Measurements from ENCODE around the gene FZR1. TPM values are rescaled to one million over a fixed set of nuclear protein-coding genes. Genes with fewer than 3 reads are reported as not detected.
A peak's percentile ranks its signal among the peaks of the same experiment; 100 is the strongest.

The FZR1 gene
- polyA plus RNA-seq (2011; rRNA removed) (21.2 and 31.3 TPM in 2 replicates), polyA minus RNA-seq (2011; rRNA and poly(A)+ RNA removed) (16.5 and 28.0 TPM in 2 replicates)

DNA sequence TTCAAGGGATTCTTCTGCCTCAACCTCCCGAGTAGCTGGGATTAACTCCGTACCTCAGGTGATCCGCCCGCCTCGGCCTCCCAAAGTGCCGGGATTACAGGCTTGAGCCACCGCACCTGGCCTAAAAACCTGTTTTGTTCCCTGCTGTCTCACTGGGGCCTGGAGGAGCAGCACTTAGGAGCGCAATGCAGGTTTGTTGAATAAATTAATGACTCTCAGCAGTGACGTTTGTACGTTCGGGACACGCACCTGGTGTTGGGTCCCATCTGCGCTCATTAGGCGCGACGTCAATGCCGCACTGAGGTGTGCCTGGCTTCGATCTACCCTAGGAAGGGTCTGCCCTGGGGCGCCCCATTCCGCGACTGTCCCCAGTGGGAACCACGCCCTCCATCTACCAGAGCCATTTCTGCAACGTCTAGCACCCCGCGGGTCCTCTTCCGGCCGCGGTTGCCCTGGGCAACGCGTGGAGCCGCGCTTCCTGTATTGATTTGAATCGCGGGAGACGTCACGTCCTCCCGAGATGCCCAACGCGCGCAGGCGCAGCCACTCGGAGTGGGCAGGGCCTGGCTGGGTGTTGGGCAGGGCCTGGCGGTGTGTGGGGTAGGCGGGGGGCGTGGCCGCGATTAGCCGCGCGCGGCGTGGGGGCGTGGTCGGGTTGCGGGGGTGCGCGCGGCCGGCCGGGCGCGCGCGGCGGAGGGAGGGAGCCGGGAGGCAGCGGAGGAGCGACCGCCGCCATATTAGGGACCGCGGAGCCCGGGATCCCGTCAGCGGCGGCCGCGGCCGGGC lies at the start of gene FZR1:
Gene FZR1 (plus strand): TSS at position 714 of the 786 bp plus-strand sequence. CDS start 16,679 bp downstream, outside the sequence.
- Histone ChIP-seq H3K27ac (ENCODE audit: low read depth, low read length) (no peak within 1 kb of the TSS), H3K4me3 (ENCODE audit: low read depth, low read length) (peak within 1 kb of the TSS; percentile 89), H3K9me3 (ENCODE audit: control insufficient read depth, insufficient read depth, low read length) (no peaks in the 10 kb centered on the region; the same call in 1 of the 2 replicates), H3K27me3 (ENCODE audit: control insufficient read depth, insufficient read depth, low read length) (no peaks in the 10 kb centered on the region)
- ChIA-PET POLR2A (interaction anchor here (0.6 to 0.9 kb wide), 2 partner anchors 27 to 76 kb away, joined by 3 read pairs; no protein-coding TSS in a partner anchor), CTCF (interaction anchor here (0.6 to 1.4 kb wide), 2 partner anchors 20 to 21 kb away, joined by 3 to 4 read pairs; no protein-coding TSS in a partner anchor)
- TF ChIP-seq, protein P1, sequence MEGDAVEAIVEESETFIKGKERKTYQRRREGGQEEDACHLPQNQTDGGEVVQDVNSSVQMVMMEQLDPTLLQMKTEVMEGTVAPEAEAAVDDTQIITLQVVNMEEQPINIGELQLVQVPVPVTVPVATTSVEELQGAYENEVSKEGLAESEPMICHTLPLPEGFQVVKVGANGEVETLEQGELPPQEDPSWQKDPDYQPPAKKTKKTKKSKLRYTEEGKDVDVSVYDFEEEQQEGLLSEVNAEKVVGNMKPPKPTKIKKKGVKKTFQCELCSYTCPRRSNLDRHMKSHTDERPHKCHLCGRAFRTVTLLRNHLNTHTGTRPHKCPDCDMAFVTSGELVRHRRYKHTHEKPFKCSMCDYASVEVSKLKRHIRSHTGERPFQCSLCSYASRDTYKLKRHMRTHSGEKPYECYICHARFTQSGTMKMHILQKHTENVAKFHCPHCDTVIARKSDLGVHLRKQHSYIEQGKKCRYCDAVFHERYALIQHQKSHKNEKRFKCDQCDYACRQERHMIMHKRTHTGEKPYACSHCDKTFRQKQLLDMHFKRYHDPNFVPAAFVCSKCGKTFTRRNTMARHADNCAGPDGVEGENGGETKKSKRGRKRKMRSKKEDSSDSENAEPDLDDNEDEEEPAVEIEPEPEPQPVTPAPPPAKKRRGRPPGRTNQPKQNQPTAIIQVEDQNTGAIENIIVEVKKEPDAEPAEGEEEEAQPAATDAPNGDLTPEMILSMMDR (IDR thresholded peaks at IDR 0.05; ENCODE audit: low read depth, low read length), result no peak
- peak; percentile 95 for DNase-seq (ENCODE audit: low read depth, low spot score)

DNA sequence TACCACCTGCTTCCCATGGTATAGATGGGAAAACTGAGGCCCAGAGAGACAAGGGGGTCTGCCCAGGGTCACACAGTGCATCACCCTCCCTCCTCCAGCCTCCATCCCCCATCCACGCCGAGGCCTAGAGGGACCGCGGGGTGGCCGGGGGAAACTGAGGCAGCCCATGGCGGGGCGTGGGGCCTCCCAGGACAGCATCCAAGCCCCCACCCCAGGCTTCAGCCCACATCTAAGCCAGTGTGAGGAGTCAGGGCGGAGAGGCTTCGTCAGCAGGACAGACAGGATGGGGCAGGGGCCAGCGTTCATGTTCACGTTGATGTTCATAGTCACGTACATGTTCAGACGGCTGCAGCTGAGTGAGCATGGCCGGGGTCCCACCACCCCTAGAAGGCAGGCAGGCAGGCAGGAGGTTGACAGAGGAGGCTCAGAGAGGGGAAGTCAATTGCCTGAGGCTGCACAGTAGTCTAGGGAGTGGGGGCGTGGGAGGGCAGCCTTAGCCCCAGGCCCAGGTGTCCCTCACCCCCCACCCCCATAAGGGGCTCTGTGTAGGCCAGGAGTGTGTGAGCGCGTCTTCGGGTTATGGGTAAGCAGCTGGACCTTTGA lies 49.1 kb upstream of the FZR1 start:
- H3K27me3 ChIP-seq (ENCODE audit: control insufficient read depth, insufficient read depth, low read length), result no peaks in the 10 kb centered on the region
- no peak for DNase-seq (ENCODE audit: low read depth, low spot score)
- ChIA-PET POLR2A (no interaction called here), CTCF (no interaction called here)
- H3K9me3 ChIP-seq (ENCODE audit: control insufficient read depth, insufficient read depth, low read length), result no peaks in the 10 kb centered on the region; the same call in 1 of the 2 replicates
- H3K4me3 ChIP-seq (ENCODE audit: low read depth, low read length), result no peak overlapping the region
- H3K27ac ChIP-seq (ENCODE audit: low read depth, low read length), result peak overlapping the region; percentile 21
- TF ChIP-seq, protein P1 (IDR thresholded peaks at IDR 0.05; ENCODE audit: low read depth, low read length), result no peak

DNA sequence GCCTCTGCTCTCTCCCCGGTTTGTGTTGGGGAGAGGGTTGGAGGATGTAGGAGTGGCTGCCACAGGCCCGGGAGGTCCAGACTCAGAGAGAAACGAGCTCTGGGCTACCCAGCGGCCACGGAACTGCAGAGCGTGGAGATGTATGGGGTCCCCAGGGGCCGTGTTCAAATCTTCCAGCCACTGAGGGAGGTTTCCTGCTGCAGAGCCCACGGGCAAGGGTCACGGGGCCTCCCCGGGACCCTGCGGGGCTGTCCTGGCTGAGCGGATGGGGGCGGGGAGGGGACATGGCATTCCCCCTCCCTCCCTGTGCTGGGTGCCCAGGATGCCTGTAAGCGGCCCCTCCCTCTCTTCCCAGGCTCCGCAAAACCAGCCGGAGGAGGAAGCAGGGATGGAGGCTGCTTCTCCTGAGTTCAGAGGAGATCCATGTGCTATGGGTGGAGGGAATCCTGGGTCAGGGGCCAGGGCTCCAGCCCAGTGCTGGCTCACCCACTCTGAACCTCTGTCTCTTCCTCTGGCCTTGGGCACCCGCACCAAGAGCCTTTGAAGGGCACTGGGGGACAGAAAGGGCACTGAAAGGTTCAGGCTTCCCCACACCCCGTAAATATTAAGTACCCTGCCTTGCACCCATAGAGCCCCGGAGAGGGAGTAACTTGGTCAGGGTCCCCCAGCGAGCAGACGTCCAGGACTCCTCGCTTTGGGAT lies 48.4 kb upstream of the FZR1 start:
- no peak for DNase-seq (ENCODE audit: low read depth, low spot score)
- Histone ChIP-seq H3K4me3 (ENCODE audit: low read depth, low read length) (no peak overlapping the region), H3K9me3 (ENCODE audit: control insufficient read depth, insufficient read depth, low read length) (no peaks in the 10 kb centered on the region; the same call in 1 of the 2 replicates), H3K27me3 (ENCODE audit: control insufficient read depth, insufficient read depth, low read length) (no peaks in the 10 kb centered on the region), H3K27ac (ENCODE audit: low read depth, low read length) (peak overlapping the region; percentile 21)
- ChIA-PET POLR2A (interaction anchor here (0.5 kb wide), 1 partner anchor 37 kb away, joined by 5 read pairs; no protein-coding TSS in a partner anchor), CTCF (no interaction called here)
- TF ChIP-seq, protein P1 (IDR thresholded peaks at IDR 0.05; ENCODE audit: low read depth, low read length), result no peak

- Histone ChIP-seq H3K27ac (ENCODE audit: low read depth, low read length) (peak overlapping the region; percentile 11), H3K9me3 (ENCODE audit: control insufficient read depth, insufficient read depth, low read length) (no peaks in the 10 kb centered on the region; the same call in 1 of the 2 replicates), H3K27me3 (ENCODE audit: control insufficient read depth, insufficient read depth, low read length) (no peaks in the 10 kb centered on the region), H3K4me3 (ENCODE audit: low read depth, low read length) (no peak overlapping the region)
- TF ChIP-seq, protein P1 (IDR thresholded peaks at IDR 0.05; ENCODE audit: low read depth, low read length), result no peak
- POLR2A ChIA-PET, result interaction anchor here (0.5 to 0.9 kb wide), 2 partner anchors 21 to 37 kb away, joined by 3 to 5 read pairs; no protein-coding TSS in a partner anchor
- CTCF ChIA-PET, result no interaction called here
- DNase-seq (ENCODE audit: low read depth, low spot score), result no peak
Observed at GRCh38 chr19:3458229-3459088, 47.7 kb upstream of the FZR1 start.

All from AG04450 (cell line).